ENCODE measurements around the gene L3HYPDH.

DNA sequence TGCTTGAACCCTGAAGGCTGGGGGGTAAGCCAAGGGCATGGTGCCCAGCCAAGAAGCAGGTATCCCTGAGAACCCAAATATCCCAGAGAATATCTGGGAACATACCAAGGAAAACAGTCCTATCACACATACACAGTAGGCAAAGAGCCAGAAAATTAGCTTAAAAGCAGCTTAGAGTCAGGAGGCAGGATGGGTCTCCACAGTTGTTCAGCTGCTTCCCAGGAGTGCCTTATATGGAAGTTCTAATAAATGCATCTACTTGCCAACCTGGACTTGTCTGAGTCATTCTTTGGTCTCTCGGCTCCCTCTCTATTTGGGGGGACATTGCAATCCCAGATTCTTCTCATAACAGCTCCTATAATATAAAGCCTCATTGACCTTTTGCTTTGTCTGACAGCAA, 10.0 kb downstream of the L3HYPDH start:
- TF ChIP-seq YY1 (IDR thresholded peaks at IDR 0.05; ENCODE audit: insufficient read depth, insufficient read length) (no peak), SUZ12 (IDR thresholded peaks at IDR 0.05; ENCODE audit: extremely low read depth, insufficient read depth, insufficient read length) (no peak)

Data from NT2/D1 (cell line).